GM12878 (cell line): Measurements from ENCODE around the gene FAM227B. TPM values are rescaled to one million over a fixed set of nuclear protein-coding genes. Genes with fewer than 3 reads are reported as not detected.

ENCODE experiments used
- ATAC-seq: fragments of 200-7000 bp; cut with Tn5 transposase; 3 replicates; pipeline ENCODE4 v1.9.1; 2020; ENCODE audit warnings: mild to moderate bottlenecking, moderate library complexity
- BruUV-seq: library from RNA; stranded (reverse); fragments of 400-500 nt; replicated peaks from 2 replicates; lab custom pipeline; 2021; lab: Mats Ljungman, UMichigan
- CTCF ChIA-PET: fragments of 300-600 bp; sonication (Branson Sonifier 250); formaldehyde crosslinking; extraction: SDS; loops from one replicate; lab custom pipeline; 2021; ENCODE audit warnings: inconsistent platforms; lab: Yijun Ruan, JAX
- POLR2A ChIA-PET: fragments of 350-600 bp; formaldehyde crosslinking; extraction: SDS; loops from one replicate; lab custom pipeline; 2021; ENCODE audit warnings: inconsistent platforms; lab: Charles Lee
- RAD21 ChIA-PET: fragments of 300-600 bp; sonication (Branson Sonifier 250); formaldehyde crosslinking; loops from one replicate; lab custom pipeline; 2023; ENCODE audit warnings: antibody characterized with exemption; ENCODE audit not compliant: unreplicated experiment; lab: Charles Lee
- SMC1A ChIA-PET: fragments of 300-600 bp; sonication (Branson Sonifier 250); formaldehyde crosslinking; loops from one replicate; lab custom pipeline; 2023; ENCODE audit not compliant: unreplicated experiment, uncharacterized antibody; lab: Charles Lee
- DNase-seq: peaks from one replicate; pipeline ENCODE4 v3.0.0-alpha.2; 2011; ENCODE audit warnings: low read depth, low spot score
- FAIRE-seq: peaks from 3 replicates; lab custom pipeline; 2011; peaks lifted over from hg19 to GRCh38; lab: Jason Lieb, UNC
- H2AFZ ChIP-seq: 2 replicates; pipeline ENCODE4 v1.6.0; 2011; ENCODE audit warnings: low read depth, low read length, control low read depth; ENCODE audit not compliant: control insufficient read depth
- H3K27ac ChIP-seq: 2 replicates; pipeline ENCODE4 v1.5.1; 2011; ENCODE audit warnings: control low read depth; ENCODE audit not compliant: control insufficient read depth, insufficient read depth
- H3K27me3 ChIP-seq, 2 experiments: replicated peaks in 1 of 2; 2 replicates each; pipeline versions ENCODE4 v1.6.0 to v1.6.1; 2011; ENCODE audit warnings: low read length in 1 of 2; ENCODE audit not compliant: control insufficient read depth in 2 of 2, insufficient read depth in 2 of 2
- H3K36me3 ChIP-seq, 2 experiments: 2 replicates each; pipeline ENCODE4 v1.5.1; 2011; ENCODE audit warnings: low read length in 1 of 2; ENCODE audit not compliant: control insufficient read depth in 2 of 2, insufficient read depth in 2 of 2
- H3K4me1 ChIP-seq: 2 replicates; pipeline ENCODE4 v1.6.1; 2011; ENCODE audit warnings: mild to moderate bottlenecking, low read length, moderate library complexity, mixed read lengths; ENCODE audit not compliant: control insufficient read depth, insufficient read depth
- H3K4me2 ChIP-seq: 2 replicates; pipeline ENCODE4 v1.6.0; 2011; ENCODE audit warnings: control low read depth; ENCODE audit not compliant: control insufficient read depth, insufficient read depth
- H3K4me3 ChIP-seq: fragments of 200-600 bp; sonication (generic); 2 replicates; pipeline ENCODE4 v1.5.1; 2016
- H3K79me2 ChIP-seq: 2 replicates; pipeline ENCODE4 v1.6.0; 2011; ENCODE audit warnings: low read length; ENCODE audit not compliant: control insufficient read depth, insufficient read depth
- H3K9ac ChIP-seq: 2 replicates; pipeline ENCODE4 v1.8.0; 2011; ENCODE audit warnings: low read length, control low read depth, mixed read lengths; ENCODE audit not compliant: control insufficient read depth, insufficient read depth
- H3K9me3 ChIP-seq: replicated peaks from 3 replicates; pipeline ENCODE4 v1.5.1; 2011; ENCODE audit warnings: mild to moderate bottlenecking, low read length; ENCODE audit not compliant: control insufficient read depth, insufficient read depth
- H4K20me1 ChIP-seq: 2 replicates; pipeline ENCODE4 v1.6.0; 2011; ENCODE audit not compliant: control insufficient read depth, insufficient read depth
- BHLHE40 ChIP-seq, 2 experiments: fragments of 450-650 bp in 1 of 2; IDR thresholded peaks; 2 replicates each; pipeline ENCODE4 v1.6.1; 2011 to 2017; ENCODE audit warnings: low read depth in 2 of 2, borderline replicate concordance in 1 of 2, improper control_type of control experiment in 1 of 2, low read length in 1 of 2, mild to moderate bottlenecking in 1 of 2
- KAT2A ChIP-seq: conservative IDR thresholded peaks from 2 replicates; pipeline ENCODE4 v1.6.1; 2011; ENCODE audit warnings: low read depth, low read length; ENCODE audit not compliant: control insufficient read depth
- NFYB ChIP-seq: IDR thresholded peaks from 2 replicates; pipeline ENCODE4 v1.6.1; 2011; ENCODE audit warnings: low read depth, mild to moderate bottlenecking, low read length, improper control_type of control experiment, moderate library complexity; ENCODE audit not compliant: insufficient read depth
- RELA ChIP-seq: fragments of 450-650 bp; IDR thresholded peaks from 2 replicates; pipeline ENCODE4 v1.8.0; 2014; ENCODE audit warnings: borderline replicate concordance; ENCODE audit not compliant: partially characterized antibody
- SPI1 ChIP-seq: IDR thresholded peaks from 2 replicates; pipeline ENCODE4 v1.6.1; 2011; ENCODE audit warnings: low read depth, mild to moderate bottlenecking, low read length, moderate library complexity, borderline replicate concordance; ENCODE audit not compliant: insufficient read depth
- WGBS: methylation state at CpG from one replicate; pipeline ENCODE4 v1.1.6; 2016; ENCODE audit warnings: low lambda C conversion rate; ENCODE audit not compliant: insufficient replicate concordance, insufficient coverage; ENCODE audit errors: missing lambda C conversion rate; 5-methylcytosine and 5-hydroxymethylcytosine counted together
- in situ Hi-C: fragments of 300-500 bp; cut with MboI; formaldehyde crosslinking; loops from 9 replicates; pipeline ENCODE4 v1.14.3; 2018; ENCODE audit warnings: mixed read lengths
- intact Hi-C: fragments of 100-400 bp; cut with micrococcal nuclease; formaldehyde crosslinking; loops from one replicate; pipeline ENCODE4 v1.14.2; 2022; ENCODE audit not compliant: unreplicated experiment
- polyA plus RNA-seq, 11 experiments: library from polyadenylated mRNA; depleted of rRNA in 4 of 11; unstranded in 6 of 11; stranded (reverse) in 5 of 11; fragments of >200 nt; fragmentation: Nextera tagmentation in 4 of 11; fragmentation: Illumina TruSeq in 1 of 11; extraction: Ambion mirVana in 4 of 11; extraction: Trizol in 1 of 11; gene quantifications; 1 replicate in 1 of 11; 2 replicates in 10 of 11; pipeline versions ENCODE4 v1.2.1 to v1.2.3, GENCODE V29; 2011 to 2016; ENCODE audit warnings: inconsistent platforms in 2 of 11, missing spikeins in 2 of 11, low read depth in 1 of 11
- total RNA-seq, 4 experiments: library from RNA; depleted of rRNA in 3 of 4; stranded (reverse); fragments of >200 nt in 3 of 4; fragmentation: Illumina TruSeq in 1 of 4; extraction: Trizol in 1 of 4; gene quantifications; 2 replicates each; pipeline versions ENCODE4 v1.2.1 to v1.2.3, GENCODE V29; 2013 to 2021
- TF ChIP-seq, protein P1 (sequence below): fragments of 450-650 bp; IDR thresholded peaks from 2 replicates; pipeline ENCODE4 v1.6.1; 2016; ENCODE audit warnings: mild to moderate bottlenecking
- TF ChIP-seq, protein P2 (sequence below): fragments of 450-650 bp; IDR thresholded peaks from 2 replicates; pipeline ENCODE4 v1.6.1; 2014; ENCODE audit warnings: mild to moderate bottlenecking
- TF ChIP-seq, protein P3 (sequence below): fragments of 450-650 bp; IDR thresholded peaks from 2 replicates; pipeline ENCODE4 v1.6.1; 2017; ENCODE audit warnings: antibody characterized with exemption, mild to moderate bottlenecking, moderate library complexity

Gene FAM227B
- total and polyA plus RNA-seq, 10 of the 15 experiments (the other 5 are each of a cell fraction or from before 2014, with no cell fraction given) = 3.9 to 12.6 (median 6.9) TPM

DNA sequence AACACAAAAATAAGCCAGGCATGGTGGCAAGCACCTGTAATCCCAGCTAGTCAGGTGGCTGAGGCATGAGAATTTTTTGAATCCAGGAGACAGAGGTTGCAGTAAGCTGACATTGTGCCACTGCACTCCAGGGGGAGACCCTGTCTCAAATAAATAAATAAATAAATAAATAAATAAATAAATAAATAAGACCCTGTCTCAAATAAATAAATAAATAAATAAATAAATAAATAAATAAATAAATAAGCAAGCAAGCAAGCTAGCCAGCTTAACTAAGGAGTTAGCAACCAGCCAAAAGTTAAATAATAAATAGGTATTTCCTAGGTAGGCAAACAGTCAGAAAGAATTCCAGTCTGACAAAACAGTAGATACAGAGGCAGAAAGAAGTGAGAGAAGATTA lies 326.7 kb downstream of the FAM227B start:
- ChIA-PET CTCF (no interaction called here), SMC1A (no interaction called here), RAD21 (no interaction called here), POLR2A (interaction anchor here (0.9 kb wide), 1 partner anchor 13 kb away, joined by 3 read pairs; no protein-coding TSS in a partner anchor)
- Histone ChIP-seq H2AFZ (no peak overlapping the region), H3K4me1 (no peaks in the 10 kb centered on the region), H3K79me2 (no peaks in the 10 kb centered on the region), H4K20me1 (no peaks in the 10 kb centered on the region), H3K27me3 (no peaks in the 10 kb centered on the region), H3K27ac (no peak overlapping the region), H3K36me3 (0 out of 4 replicates have a peak, but pooled peaks cover 0 to 3% of the 10 kb centered on the region in 2 experiments), H3K9ac (no peak overlapping the region), H3K9me3 (no peaks in the 10 kb centered on the region), H3K4me3 (no peak overlapping the region), H3K4me2 (no peak overlapping the region)
- FAIRE-seq = no peak
- ATAC-seq = no peak
- DNase-seq = no peak
- BruUV-seq = no TSS peak
- TF ChIP-seq KAT2A (no peak), RELA (no peak), BHLHE40 (IDR thresholded peaks at IDR 0.05; ENCODE audit: borderline replicate concordance in 1 of 2, low read depth in 2 of 2, low read length in 1 of 2) (no peak), SPI1 (no peak)
- intact Hi-C loops = no loop called here
- in situ Hi-C loops = no loop called here

DNA sequence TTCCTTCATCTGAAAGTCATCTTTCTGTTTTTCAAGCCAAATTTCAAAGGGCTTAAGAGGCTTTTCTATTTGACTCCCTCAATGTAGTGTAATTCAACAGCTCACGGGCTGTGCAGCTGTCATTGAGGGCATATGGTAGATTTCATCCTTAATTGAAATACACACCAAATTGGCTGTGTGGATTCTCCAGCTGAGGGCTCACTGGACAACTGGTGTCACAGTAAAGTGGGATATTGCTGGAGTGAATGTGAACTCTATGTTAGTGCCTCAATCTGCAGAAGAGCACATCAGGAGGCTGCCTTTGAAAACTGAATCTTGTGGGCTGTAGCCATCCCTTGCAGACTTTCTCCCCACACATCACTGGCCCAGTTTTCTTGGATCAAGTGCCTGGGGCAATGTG lies 330.4 kb downstream of the FAM227B start:
- in situ Hi-C loops = no loop called here
- FAIRE-seq = no peak
- TF ChIP-seq, protein P1, sequence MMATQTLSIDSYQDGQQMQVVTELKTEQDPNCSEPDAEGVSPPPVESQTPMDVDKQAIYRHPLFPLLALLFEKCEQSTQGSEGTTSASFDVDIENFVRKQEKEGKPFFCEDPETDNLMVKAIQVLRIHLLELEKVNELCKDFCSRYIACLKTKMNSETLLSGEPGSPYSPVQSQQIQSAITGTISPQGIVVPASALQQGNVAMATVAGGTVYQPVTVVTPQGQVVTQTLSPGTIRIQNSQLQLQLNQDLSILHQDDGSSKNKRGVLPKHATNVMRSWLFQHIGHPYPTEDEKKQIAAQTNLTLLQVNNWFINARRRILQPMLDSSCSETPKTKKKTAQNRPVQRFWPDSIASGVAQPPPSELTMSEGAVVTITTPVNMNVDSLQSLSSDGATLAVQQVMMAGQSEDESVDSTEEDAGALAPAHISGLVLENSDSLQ = no peak
- TF ChIP-seq, protein P2, sequence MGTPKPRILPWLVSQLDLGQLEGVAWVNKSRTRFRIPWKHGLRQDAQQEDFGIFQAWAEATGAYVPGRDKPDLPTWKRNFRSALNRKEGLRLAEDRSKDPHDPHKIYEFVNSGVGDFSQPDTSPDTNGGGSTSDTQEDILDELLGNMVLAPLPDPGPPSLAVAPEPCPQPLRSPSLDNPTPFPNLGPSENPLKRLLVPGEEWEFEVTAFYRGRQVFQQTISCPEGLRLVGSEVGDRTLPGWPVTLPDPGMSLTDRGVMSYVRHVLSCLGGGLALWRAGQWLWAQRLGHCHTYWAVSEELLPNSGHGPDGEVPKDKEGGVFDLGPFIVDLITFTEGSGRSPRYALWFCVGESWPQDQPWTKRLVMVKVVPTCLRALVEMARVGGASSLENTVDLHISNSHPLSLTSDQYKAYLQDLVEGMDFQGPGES = no peak
- TF ChIP-seq NFYB = no peak
- TF ChIP-seq, protein P3, sequence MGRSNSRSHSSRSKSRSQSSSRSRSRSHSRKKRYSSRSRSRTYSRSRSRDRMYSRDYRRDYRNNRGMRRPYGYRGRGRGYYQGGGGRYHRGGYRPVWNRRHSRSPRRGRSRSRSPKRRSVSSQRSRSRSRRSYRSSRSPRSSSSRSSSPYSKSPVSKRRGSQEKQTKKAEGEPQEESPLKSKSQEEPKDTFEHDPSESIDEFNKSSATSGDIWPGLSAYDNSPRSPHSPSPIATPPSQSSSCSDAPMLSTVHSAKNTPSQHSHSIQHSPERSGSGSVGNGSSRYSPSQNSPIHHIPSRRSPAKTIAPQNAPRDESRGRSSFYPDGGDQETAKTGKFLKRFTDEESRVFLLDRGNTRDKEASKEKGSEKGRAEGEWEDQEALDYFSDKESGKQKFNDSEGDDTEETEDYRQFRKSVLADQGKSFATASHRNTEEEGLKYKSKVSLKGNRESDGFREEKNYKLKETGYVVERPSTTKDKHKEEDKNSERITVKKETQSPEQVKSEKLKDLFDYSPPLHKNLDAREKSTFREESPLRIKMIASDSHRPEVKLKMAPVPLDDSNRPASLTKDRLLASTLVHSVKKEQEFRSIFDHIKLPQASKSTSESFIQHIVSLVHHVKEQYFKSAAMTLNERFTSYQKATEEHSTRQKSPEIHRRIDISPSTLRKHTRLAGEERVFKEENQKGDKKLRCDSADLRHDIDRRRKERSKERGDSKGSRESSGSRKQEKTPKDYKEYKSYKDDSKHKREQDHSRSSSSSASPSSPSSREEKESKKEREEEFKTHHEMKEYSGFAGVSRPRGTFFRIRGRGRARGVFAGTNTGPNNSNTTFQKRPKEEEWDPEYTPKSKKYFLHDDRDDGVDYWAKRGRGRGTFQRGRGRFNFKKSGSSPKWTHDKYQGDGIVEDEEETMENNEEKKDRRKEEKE = no peak

More for the DNA sequence above, 330.4 kb downstream of the FAM227B start:
- intact Hi-C loops = no loop called here
- Histone ChIP-seq H3K9ac (no peak overlapping the region), H4K20me1 (no peaks in the 10 kb centered on the region), H2AFZ (no peak overlapping the region), H3K9me3 (no peaks in the 10 kb centered on the region), H3K27ac (no peak overlapping the region), H3K79me2 (no peaks in the 10 kb centered on the region), H3K4me3 (no peak overlapping the region), H3K4me1 (no peaks in the 10 kb centered on the region), H3K36me3 (0 out of 4 replicates have a peak, but pooled peaks cover 0 to 3% of the 10 kb centered on the region in 2 experiments), H3K4me2 (no peak overlapping the region), H3K27me3 (no peaks in the 10 kb centered on the region)
- ChIA-PET CTCF (no interaction called here), POLR2A (no interaction called here), RAD21 (no interaction called here), SMC1A (interaction anchor here (1.3 kb wide), 1 partner anchor 14 kb away, joined by 3 read pairs; no protein-coding TSS in a partner anchor)
- BruUV-seq = no TSS peak
- DNase-seq = no peak
- WGBS = 96% methylated on average over 1 of the region's 1 CpG
- no peak for ATAC-seq
